GM18519 (cell line): ENCODE measurements around the gene BCAS3.

Experiments used
- ATAC-seq: cut with Tn5 transposase; IDR thresholded peaks from one replicate; pipeline ENCODE4 v1.9.1; 2021; ENCODE audit warnings: mild to moderate bottlenecking, moderate library complexity; ENCODE audit not compliant: unreplicated experiment, low FRiP score

Gene BCAS3

DNA sequence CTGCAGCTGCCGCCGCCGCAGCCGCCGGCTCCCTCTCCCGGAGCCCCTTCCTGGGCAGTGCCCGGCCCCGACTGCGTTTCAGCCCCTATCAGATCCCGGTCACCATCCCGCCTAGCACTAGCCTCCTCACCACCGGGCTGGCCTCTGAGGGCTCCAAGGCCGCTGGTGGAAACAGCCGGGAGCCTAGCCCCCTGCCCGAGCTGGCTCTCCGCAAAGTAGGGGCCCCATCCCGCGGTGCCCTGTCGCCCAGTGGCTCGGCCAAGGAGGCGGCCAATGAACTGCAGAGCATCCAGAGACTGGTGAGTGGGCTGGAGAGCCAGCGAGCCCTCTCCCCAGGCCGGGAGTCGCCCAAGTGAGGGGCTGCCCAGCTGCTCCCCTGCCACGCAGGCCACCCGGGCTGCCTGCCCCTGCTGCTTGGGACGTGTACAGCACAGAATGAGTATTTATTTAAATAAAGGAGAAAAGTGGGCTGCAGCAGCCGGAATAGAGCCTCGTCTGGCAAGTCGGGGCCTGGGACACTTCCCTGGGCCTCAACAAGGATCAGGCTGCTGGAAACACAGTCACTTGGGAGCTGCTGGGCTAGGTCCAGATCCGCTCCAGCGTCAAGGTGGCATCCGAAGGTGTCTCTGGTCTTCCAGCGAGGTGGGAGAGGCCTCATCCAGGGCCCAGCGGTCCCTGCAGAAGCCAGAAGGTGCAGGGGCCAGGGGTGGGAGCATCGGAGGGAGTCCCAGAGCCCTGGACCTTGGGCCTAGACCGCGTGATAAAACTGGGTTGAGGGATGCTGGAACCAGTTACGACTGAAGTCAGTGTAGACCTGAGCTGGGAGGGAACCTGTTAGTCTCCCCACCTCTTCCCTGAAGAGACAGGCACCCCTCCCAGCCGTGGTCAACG is 730.7 kb downstream of the BCAS3 start:
- no peak for ATAC-seq

DNA sequence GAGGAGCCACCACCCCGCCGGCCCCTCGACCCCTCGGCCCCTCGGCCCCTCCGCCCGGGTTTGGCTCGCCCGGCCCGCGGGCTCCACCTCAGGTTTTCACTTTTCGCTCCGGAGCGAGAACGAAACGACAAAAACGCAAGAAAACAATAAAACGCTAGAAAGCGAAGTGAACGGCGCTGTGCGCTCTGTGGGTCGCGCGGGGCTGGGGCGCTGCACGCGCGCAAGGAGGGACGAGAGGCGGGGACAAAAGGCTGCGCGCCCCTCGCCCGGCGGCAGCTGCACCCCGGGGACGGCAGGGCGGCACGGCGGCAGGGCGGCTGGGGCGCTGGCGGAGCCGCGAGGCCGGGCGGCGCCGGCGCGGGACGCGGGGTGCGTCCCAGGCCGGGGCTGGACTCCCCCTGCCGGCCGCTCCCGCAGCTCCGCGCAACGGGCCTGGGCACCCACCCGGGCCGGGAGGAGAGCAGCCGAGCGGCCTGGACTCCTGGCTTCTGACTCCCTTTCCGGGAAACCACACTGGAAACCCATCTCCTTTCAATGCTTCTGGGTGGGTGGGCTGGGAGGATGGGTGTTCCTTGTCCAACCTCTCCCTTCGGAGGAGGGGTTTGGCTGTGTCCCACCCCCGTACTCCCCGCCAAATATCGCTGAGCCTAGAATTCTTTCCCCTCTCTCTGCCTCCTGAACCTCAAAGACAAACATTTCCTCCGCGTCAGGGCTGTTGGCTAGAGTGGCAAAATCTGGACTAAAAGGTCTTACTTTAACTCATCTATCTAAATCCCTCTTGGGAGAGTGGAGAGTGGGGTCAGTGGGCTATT is 731.9 kb downstream of the BCAS3 start:
- no peak for ATAC-seq

DNA sequence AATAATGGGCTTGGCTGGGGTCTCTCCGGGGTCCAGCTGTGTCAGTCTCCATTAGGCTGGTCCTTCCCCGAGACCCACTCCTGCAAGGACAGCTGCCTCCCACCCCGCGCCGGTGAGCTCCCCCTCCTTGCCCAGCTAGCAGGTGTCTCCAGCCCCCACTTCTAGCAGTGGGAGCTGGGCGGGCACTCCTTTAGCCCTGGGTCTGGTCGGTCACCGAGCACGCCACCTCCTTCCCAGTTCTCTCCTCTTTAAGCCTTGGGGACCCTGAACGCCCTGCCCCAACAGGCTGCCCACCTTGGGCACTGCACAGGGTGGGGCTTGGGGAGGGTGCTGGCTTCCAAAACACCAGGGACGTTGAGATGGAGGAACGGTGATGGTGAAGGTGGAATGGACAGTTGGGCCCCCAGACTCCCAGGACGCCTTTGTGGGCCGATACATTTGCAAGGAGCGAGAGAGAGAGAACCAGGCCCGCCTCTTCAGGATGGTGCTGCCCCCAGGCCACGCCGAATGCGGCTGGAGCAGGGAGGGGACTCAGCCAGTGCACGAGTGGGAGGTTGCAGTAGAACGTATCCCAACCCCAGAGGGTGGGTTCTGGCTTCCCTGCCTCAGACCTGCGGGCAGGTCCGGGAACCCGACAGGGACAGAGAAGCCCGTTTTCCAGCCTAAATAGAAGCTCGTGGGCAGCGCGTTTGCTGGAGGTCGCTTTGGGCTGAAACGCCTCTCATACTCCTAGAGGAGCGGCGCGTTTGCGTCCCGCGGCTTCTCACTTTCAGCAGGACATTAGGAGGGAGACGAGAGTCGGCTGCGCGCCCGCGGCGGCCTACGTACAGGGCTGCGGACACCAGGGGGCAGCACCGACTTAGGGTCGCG is 732.7 kb downstream of the BCAS3 start:
- no peak for ATAC-seq

DNA sequence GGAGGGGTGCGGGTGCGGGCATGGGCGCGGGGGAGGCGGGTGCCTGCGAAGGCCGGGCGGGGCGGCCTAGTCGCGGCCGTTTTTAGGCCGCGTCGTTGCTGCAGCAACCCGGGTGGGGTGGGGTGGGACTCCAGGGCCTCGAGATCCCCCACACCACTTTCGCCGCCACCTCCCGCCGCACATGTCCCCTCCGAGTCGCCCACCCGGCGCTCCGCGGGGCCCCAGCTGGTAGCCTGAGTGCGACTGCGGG is 733.3 kb downstream of the BCAS3 start:
- no peak for ATAC-seq

DNA sequence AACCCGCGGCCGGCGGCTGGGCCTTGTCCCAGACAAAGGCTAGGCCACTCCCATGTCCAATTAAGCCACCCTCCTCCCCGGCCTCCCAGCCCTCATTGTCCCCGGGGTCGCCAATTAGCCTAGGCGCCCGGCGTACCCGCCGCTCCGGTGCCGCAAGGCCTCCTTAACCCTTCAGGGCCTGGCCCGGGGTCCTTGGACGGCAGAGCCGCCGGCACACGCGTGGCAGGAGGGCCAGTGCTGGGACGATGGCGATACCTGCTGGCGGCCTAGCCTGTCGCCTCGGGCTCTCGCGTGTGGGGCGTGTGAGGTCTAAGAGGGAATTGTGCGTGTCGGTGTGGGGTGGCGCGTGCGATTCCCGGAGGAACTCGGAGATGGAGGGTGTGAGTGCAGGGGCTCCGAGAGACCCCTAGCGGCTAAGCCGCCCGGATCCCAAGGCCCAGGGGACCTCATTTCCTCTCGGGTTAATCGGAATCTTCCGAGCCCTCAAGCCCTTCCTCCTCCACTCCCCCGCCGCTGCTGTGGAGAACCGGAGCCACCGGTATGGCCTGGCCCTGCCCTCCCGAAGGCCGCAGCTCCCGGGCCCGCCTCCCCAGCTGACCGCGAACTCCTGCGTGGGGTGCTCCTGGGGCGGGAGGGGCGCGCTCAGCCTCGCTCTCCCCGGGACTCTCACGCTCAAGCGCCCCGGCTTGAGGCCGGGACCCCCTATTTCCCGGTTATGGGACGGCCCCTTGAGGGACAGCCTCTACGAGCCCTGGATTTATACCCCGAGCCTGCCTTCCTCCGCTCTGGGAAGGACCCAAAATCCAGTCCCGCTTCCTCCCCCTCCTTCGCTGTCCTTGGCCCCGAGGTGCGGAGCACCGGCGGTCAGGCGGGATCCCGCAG is 733.9 kb downstream of the BCAS3 start:
- ATAC-seq: no peak

DNA sequence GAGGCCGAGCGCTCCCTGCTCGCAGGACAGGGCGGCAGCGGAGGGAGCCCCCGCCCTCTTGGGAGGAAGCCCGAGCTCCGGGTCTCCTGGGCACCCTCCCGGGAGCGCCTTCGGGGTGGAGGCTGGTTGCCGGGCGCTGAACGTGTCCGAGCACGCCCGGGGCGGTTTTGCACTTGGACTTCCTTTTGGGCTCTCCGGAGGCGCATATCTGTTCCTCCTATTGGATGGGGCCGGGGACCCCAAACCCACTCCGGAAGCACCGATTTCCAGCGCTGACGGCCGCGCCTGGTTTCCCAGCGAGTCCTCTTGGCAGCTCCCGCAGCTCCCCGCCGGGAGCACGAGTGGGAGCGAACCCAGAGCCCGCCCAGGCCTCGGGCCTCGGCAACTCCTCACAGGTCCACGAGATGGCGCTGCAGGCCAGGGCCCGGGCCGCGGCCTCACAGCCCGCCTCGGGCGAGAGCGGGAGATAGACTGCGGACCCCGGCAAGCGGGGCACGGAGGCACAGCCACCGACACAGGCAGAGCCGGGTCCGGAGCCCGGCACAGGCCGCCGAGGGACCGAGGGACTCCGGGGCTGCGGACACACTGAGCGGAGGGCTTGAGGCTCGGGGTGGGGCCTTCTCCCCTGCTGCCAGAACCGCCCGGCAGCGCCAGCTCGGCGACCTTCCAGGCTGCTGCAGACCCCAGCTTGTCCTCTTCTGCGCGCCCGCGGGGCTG is 734.6 kb downstream of the BCAS3 start:
- peak; percentile 62 for ATAC-seq

DNA sequence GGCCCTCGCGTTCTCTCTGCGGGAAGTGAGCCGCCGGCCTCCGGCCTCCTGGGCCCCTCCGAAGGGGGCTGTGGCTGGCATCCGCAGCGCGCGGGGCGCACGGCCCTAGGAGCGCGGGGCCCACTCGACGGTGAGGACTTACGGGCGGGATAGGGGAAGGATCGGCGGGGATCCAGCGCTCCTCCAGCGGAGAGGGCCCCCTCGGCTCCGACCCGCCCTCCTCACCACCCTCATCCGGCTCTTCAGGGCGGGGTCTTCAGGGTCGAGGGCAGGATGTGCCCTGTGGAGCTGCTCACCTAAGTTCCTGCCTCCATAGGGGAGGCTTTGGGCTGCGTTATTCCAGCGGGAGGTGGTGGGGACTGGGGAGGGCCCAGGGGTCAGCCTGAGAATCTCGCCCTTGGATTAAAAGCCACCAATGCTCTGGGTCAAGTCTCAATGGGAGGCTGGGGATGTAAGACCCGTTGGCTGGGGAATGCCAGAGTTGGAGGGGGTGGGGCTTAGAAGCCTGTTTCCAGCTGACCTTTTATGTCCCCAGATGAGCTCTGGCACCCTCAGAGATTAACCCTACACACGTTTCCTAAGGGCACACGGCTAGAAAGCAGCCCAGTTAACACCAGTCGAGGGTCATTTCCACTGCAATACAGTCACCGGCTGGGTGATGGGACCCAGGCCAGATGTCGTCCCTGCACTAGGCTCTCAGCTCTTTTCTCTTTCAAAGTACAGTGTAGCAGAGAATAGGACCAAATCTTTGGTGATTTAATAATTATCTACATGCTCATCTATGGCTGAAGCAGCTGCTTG is 735.4 kb downstream of the BCAS3 start:
- ATAC-seq: no peak

DNA sequence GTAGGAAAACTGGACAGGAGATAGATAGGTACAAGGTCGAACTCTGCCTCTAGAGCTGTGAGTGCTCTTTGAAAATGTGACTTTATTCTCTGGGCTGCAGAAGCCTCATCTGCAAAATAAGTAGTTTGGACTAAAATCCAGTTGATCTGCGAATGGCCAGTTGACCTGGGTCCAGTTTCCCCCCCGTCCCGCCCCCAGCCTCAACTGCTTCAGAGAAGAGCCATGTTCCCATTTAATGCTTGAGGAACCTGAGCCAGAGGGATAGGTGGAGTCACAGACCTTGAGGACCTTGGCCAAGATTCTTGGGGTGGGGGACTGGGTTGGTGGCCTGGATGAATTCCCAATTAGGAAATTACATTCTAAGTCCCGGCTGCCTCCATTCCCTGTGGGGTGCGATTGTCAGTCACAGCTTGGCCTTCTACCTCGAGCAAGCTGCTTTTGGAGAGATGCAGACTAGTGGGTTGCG is 736.0 kb downstream of the BCAS3 start:
- no peak for ATAC-seq

DNA sequence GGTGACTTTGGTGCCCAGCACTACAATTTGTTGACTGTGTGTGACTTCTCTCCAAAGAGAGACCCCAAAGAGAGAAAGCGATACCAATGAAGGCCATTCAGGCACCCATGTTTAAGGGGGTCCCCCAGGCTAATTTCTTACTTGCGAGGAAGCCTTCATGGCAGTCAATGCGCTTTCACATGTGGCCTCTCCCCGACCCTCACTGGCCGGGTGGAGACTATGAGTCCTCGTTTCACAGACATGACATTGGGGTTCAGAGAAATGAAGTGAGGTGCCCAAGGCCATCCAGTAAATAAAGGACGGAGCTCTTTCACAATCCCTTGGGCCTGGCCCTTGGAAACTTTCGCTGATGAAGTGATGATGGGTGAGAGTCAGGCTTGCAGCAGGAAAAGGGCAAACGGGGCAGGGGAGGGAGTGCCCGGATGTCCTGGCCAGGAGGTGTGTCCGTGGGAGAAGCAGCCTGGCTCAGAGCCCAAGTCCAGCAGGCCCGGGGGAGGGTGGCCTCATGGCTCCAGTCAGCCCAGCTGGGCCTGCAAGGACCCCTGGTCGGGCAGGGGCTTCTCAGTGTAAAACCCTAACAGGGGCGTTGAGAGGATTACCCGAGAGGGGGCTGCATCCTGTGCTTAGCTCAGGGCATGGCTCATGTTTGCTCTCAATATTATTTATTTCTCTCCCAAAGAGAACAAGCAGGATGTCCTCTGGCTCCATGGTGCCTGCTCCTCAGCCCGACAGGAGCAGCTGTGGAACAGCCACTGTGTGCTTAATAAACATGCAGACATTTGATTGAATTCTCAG is 736.7 kb downstream of the BCAS3 start:
- ATAC-seq: no peak

DNA sequence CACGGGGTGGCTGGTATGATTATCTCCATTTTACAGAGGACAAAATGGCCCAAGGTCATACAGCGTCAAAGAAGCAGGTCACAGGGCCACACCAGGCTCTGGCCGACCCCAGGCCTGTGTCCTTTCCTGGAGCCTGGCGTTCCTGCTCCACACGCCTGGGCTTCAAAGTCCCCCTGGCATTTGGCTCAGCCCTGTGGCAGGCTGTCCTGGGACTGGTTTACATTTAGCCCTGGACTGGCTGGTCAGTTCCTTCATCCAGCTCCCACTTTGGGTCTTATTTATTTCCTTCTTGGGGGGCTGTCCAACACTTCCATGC is 737.2 kb downstream of the BCAS3 start:
- no peak for ATAC-seq

DNA sequence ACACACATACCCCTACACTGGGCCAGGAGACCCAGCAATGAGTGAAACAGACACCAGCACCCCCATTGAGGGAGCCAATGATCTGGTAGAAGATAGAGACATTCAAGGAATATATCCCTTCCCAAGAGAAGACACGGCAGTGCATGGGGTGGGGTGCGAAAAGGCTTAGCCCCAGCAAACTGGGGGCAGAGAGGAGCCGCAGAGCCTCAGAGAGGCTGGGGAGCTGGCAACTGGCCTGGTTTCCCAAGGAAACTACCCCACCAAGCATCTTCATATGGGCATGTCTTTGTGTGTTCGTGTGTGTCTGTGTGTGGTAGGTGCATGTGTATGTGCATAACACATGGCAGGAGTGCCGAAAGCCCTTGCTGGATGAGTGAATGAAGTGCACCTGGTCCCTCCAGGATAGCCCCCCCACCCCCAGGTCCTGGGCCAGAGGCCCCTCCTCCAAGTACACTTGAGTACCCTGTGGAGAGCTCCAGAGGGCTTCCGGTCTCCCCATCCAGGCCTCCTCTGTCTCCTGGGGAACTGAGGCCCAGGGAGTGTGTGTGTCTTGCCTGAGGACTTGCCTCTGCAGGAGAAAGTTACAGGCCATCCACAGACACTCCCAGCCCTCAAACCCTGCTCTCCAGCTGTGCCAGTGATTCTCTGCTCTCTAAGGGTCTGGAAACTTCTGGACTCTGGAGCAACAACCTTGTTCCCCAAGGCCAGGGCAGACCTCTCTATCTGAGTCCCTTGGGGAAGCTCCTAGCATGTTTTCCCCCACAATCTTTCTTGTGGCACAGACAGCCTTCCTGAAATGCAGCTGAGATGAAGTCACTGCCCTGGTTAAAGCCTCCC is 737.9 kb downstream of the BCAS3 start:
- no peak for ATAC-seq

DNA sequence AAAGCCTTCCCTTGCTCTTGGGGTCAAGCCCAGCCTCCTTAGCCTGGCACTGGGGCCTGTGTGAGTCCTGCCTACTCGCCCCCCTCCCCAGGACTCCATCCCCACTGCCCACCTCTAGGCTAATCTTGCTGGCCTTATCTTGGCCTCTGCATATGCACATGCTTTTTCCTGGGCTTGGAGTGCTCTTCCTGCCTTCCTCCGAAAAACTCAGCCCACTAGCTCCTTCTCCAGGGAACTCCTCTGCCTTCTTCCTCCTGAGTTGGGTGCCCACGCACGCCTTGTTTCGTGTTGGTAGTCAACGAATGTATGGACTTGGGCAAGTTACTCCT is 738.5 kb downstream of the BCAS3 start:
- no peak for ATAC-seq

DNA sequence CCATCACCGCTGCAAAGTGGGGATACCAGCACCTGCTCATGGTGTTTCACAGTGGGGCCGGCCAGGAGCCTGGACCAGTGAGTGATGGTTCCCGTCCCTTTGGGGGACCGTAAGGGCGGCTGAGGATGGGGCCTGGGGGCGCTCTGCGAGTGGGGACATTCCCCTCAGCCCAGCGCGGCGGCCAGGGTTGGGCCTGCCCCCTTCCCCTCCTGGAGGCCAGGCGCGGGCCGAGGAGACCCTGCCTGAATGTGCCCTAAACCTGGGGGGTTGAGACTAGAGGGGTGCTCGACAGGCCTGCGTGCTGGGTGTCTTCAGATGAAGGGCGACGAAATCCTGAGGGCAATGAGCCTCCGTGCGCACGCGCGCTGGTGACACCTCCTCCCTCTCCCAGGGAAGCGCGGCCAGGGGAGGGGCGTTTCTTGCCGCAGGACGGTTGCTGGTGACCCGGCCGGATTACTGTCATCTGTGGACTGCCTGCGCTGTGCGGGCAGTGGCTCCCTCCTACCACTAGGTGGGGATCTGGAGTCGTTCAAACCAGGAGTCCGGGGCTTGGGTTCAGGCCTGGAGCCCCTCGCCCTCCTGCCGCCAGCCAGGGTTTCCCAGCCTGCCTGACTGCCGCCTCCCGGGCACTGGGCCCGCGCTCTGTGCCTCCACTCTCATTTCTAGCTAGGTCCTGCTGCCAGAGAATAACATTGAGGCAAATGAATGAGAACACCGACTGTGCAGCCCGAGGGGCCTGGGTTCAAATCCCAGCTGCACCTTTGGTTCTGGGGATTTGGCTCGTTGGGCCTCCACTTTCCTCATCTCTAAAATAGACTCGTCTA is 739.1 kb downstream of the BCAS3 start:
- ATAC-seq: no peak

DNA sequence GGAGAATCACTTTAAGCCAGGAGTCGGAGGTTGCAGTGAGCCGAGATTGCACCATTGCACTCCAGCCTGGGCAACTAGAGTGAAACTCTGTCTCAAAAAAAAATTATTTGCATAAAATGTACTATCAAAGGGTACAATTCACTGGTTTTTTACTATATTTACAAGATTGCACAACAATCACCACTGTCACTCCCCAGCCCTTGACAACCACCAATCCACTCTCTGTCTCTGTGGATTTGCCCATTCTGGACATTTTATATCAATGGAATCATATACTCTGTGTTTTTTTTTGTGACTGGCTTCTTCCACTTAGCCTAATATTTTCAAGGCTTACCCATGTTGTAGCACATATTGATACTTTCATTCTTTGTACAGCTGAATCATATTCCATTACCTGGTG is 740.8 kb downstream of the BCAS3 start:
- ATAC-seq: no peak

DNA sequence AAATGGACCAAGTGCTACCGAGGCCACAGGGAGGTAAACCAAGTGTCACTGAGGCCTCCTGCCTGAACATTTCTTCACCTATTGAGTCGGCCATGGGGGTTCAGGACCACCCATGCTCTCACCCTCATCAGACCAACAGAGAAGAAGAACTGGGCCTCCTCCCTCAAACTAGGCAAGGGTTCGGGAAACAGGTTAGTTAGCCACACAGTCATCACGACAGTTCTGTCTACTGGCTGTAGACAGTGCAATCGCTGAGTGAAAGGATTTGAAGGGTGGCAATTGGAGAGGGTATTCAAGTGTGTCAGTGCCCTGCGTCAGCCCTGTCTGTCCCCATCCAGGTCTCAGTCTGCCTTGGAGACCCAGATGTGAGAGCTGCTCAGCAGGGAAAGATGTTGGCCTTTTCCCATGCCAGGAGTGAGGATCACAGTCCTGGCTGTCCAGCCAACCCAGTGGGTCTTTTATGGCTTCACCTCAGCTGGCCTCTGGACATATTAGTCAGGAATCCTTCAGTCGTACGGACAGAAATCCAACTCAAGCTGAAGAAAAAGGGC is 741.9 kb downstream of the BCAS3 start:
- ATAC-seq: no peak

DNA sequence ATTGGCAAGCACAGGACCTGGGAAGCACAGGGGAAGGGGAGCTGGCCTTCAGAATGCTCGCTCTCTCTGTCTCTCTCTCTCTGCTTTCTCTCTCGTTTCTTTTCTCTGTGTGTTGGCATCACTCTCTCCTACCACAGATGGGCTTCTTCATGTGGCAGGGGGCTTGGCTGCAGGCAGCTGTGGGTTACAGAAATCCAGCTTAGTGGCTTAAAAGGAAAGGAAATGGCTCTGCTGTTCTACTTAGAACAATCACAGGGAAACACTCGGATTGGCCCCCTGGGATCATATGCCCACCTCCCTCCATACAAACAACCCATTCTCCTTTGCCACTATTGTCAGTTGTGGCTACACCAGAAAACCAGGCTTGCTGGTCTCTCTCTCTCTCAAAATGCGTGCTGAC is 742.4 kb downstream of the BCAS3 start:
- no peak for ATAC-seq
